HG03520 (cell line): Measurements from ENCODE around the gene ZNF468.
"Not testable (repeated sequence)": the region's sequence is repeated elsewhere in the genome, so short reads cannot be mapped to it uniquely, and the experiment has no call there.

Experiments used
- ATAC-seq: cut with Tn5 transposase; IDR thresholded peaks from one replicate; pipeline ENCODE4 v1.9.1; 2021; ENCODE audit warnings: mild to moderate bottlenecking, moderate library complexity; ENCODE audit not compliant: unreplicated experiment

Gene ZNF468

GRCh38 chr19:52829866-52830265 is 27.6 kb downstream of the ZNF468 start:
- not testable (repeated sequence) for ATAC-seq

- no peak for ATAC-seq
These were observed 31.7 kb downstream of the ZNF468 start for GRCh38 chr19:52825765-52826164.

- no peak for ATAC-seq
These were observed 33.7 kb downstream of the ZNF468 start for GRCh38 chr19:52823676-52824075.

- ATAC-seq = peak; percentile 93
These were observed 36.0 kb downstream of the ZNF468 start, which contains the start of gene ZNF28 for GRCh38 chr19:52821204-52821960. TSS of gene ZNF28 (minus strand) at chr19:52821633. CDS start at chr19:52817958, 3,675 bp downstream.

- ATAC-seq = peak; percentile 35
These were observed 36.8 kb downstream of the ZNF468 start for GRCh38 chr19:52820472-52821203.

- ATAC-seq = no peak
These were observed 47.6 kb downstream of the ZNF468 start for GRCh38 chr19:52809801-52810200.

GRCh38 chr19:52799950-52800640 is 57.3 kb downstream of the ZNF468 start:
- not testable (repeated sequence) for ATAC-seq

- no peak for ATAC-seq
These were observed 68.0 kb downstream of the ZNF468 start for GRCh38 chr19:52789440-52789839.
